Measurements from ENCODE around the gene RIPK4. TPM values are rescaled to one million over a fixed set of nuclear protein-coding genes. Genes with fewer than 3 reads are reported as not detected.

The RIPK4 gene
- polyA plus RNA-seq, 1 donor (not counting 4 experiments of a cell fraction or from before 2014, with no cell fraction given) = 18.4 TPM

DNA sequence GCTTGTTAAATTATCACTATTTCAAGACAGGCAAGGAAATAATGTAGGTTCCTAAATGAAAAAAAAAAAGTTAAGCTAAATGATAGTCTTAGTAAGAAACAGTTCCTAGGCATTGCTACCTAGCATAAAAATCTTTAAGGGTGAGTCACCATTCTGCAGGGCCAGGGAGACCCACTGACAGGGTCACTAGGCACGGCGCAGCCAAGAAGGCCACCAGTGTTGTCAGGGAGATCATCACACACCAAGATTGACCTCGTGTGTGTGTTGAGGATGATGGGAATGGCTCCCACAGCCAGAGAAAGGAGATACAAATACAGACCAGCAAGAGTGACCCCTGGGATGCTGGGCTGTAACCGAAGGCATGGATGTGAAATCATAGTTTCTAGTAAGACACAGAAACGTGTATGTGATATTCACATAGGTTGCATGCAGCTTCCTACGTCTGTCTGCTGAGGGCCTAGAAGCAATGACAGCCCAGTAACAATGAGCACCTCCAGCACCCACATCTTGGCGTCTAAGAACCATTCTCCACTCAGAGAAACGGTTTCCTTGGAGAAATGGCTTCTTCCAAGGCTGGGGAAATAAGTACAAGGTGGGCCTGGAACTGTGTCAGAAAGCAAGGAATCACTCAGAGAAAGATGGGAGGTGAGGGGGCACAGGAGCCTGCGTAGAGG, 29.1 kb downstream of the RIPK4 start:
- Histone ChIP-seq H3K4me3 (ENCODE audit: control insufficient read depth in 2 of 3, extremely low read depth in 1 of 3, insufficient read depth in 2 of 3, low read depth in 1 of 3, low read length in 3 of 3) (no peak overlapping the region), H3K27me3 (ENCODE audit: control insufficient read depth, extremely low read depth, insufficient read depth, low read length) (no peaks in the 10 kb centered on the region), H4K20me1 (ENCODE audit: control insufficient read depth, extremely low read depth, insufficient read depth, low read length) (peaks cover 5% of the 10 kb centered on the region), H3K4me2 (ENCODE audit: control insufficient read depth, extremely low read depth, insufficient read depth, low read depth, low read length) (no peak overlapping the region), H3K79me2 (ENCODE audit: control insufficient read depth, insufficient read depth, low read length) (peaks cover 33% of the 10 kb centered on the region), H3K27ac (ENCODE audit: control insufficient read depth, insufficient read depth, low read length) (no peak overlapping the region), H2AFZ (ENCODE audit: control insufficient read depth, low read length) (no peak overlapping the region), H3K4me1 (ENCODE audit: control insufficient read depth, extremely low read depth, insufficient read depth, low read length) (no peaks in the 10 kb centered on the region), H3K9me3 (ENCODE audit: control insufficient read depth, low read depth, low read length) (no peaks in the 10 kb centered on the region), H3K9me1 (ENCODE audit: control insufficient read depth, extremely low read depth, insufficient read depth, low read length) (no peaks in the 10 kb centered on the region), H3K9ac (ENCODE audit: control insufficient read depth, extremely low read depth, insufficient read depth, low read length) (no peak overlapping the region), H3K36me3 (ENCODE audit: control insufficient read depth in 2 of 2, extremely low read depth in 1 of 2, insufficient read depth in 2 of 2, low read length in 2 of 2) (peaks cover 34 to 42% of the 10 kb centered on the region in 2 experiments)
- DNase-seq (ENCODE audit: low read depth, low spot score) = no peak
- dilution Hi-C loops (cut with MboI; ENCODE audit: extremely low pct_ligation_motif_present, low sequenced_read_pairs) = no loop called here
- no peak for TF ChIP-seq EZH2 (IDR thresholded peaks at IDR 0.05; ENCODE audit: low read length)
- no peak for TF ChIP-seq CTCF (optimal IDR thresholded peaks at IDR 0.05 in 1 of 3, IDR thresholded peaks at IDR 0.05 in 1 of 3, conservative IDR thresholded peaks at IDR 0.05 in 1 of 3; ENCODE audit: extremely low read depth in 1 of 3, insufficient read depth in 2 of 3, low read length in 3 of 3)
- FAIRE-seq = no peak

DNA sequence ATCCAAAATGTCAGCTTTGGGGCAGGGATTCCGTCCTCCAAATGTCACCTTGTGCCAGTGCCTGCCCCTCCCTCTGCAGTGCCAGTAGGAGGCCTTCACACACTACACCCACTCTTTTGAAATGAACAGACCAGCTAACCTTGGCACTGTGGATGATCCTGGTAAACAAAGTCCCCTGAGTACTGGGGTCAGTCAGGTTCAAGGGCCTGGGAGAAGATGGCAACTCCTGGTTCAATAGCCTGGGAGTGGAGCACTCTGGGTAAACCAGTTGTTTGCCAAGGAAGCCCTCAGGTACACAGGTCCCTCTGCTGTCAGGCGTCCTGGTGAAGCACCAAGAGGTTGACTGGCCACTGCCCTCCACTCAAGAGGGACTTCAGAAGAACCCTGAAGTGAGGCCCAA, 30.4 kb downstream of the RIPK4 start:
- H3K27ac ChIP-seq (ENCODE audit: control insufficient read depth, insufficient read depth, low read length) = no peak overlapping the region
- no peak overlapping the region for H3K4me3 ChIP-seq (ENCODE audit: control insufficient read depth in 2 of 3, extremely low read depth in 1 of 3, insufficient read depth in 2 of 3, low read depth in 1 of 3, low read length in 3 of 3)
- no peak for FAIRE-seq
- H3K9me1 ChIP-seq (ENCODE audit: control insufficient read depth, extremely low read depth, insufficient read depth, low read length) = no peaks in the 10 kb centered on the region
- dilution Hi-C loops (cut with MboI; ENCODE audit: extremely low pct_ligation_motif_present, low sequenced_read_pairs) = no loop called here
- no peak for TF ChIP-seq EZH2 (IDR thresholded peaks at IDR 0.05; ENCODE audit: low read length)
- TF ChIP-seq CTCF (optimal IDR thresholded peaks at IDR 0.05 in 1 of 3, IDR thresholded peaks at IDR 0.05 in 1 of 3, conservative IDR thresholded peaks at IDR 0.05 in 1 of 3; ENCODE audit: extremely low read depth in 1 of 3, insufficient read depth in 2 of 3, low read length in 3 of 3) = no peak
- H2AFZ ChIP-seq (ENCODE audit: control insufficient read depth, low read length) = no peak overlapping the region
- no peak for DNase-seq (ENCODE audit: low read depth, low spot score)
- H3K27me3 ChIP-seq (ENCODE audit: control insufficient read depth, extremely low read depth, insufficient read depth, low read length) = no peaks in the 10 kb centered on the region
- H3K79me2 ChIP-seq (ENCODE audit: control insufficient read depth, insufficient read depth, low read length) = peaks cover 20% of the 10 kb centered on the region
- H3K4me2 ChIP-seq (ENCODE audit: control insufficient read depth, extremely low read depth, insufficient read depth, low read depth, low read length) = no peak overlapping the region
- H4K20me1 ChIP-seq (ENCODE audit: control insufficient read depth, extremely low read depth, insufficient read depth, low read length) = peaks cover 5% of the 10 kb centered on the region
- H3K9ac ChIP-seq (ENCODE audit: control insufficient read depth, extremely low read depth, insufficient read depth, low read length) = no peak overlapping the region
- peaks cover 27 to 29% of the 10 kb centered on the region in 2 experiments for H3K36me3 ChIP-seq (ENCODE audit: control insufficient read depth in 2 of 2, extremely low read depth in 1 of 2, insufficient read depth in 2 of 2, low read length in 2 of 2)
- no peaks in the 10 kb centered on the region for H3K9me3 ChIP-seq (ENCODE audit: control insufficient read depth, low read depth, low read length)
- no peaks in the 10 kb centered on the region for H3K4me1 ChIP-seq (ENCODE audit: control insufficient read depth, extremely low read depth, insufficient read depth, low read length)
